MCF 10A (cell line): ENCODE measurements around the gene SIN3B. TPM values are rescaled to one million over a fixed set of nuclear protein-coding genes. Genes with fewer than 3 reads are reported as not detected.

Experiments
- BruUV-seq: library from RNA; stranded (reverse); fragments of 400-500 nt; replicated peaks from 2 replicates; lab custom pipeline; 2021; lab: Mats Ljungman, UMichigan
- CTCF ChIA-PET: fragments of 300-600 bp; sonication (Branson Sonifier 250); formaldehyde crosslinking; extraction: SDS; loops from one replicate; lab custom pipeline; 2021; ENCODE audit warnings: antibody characterized with exemption, inconsistent platforms; lab: Yijun Ruan, JAX
- POLR2A ChIA-PET: fragments of 300-600, 350-650 bp; sonication (Branson Sonifier 250); formaldehyde crosslinking; extraction: SDS; loops from one replicate; lab custom pipeline; 2020; ENCODE audit warnings: antibody characterized with exemption, inconsistent platforms; lab: Yijun Ruan, JAX
- DNase-seq: peaks from one replicate; pipeline ENCODE4 v3.0.0-alpha.2; 2018; ENCODE audit not compliant: unreplicated experiment
- H3K27ac Mint-ChIP-seq: one replicate; pipeline ENCODE4 v1.8.0; 2022; ENCODE audit warnings: mild to moderate bottlenecking, low read depth, mixed read lengths; ENCODE audit not compliant: unreplicated experiment
- H3K27me3 Mint-ChIP-seq: one replicate; pipeline ENCODE4 v1.8.0; 2022; ENCODE audit warnings: mixed read lengths; ENCODE audit not compliant: insufficient read depth, unreplicated experiment
- H3K36me3 Mint-ChIP-seq: one replicate; pipeline ENCODE4 v1.8.0; 2022; ENCODE audit warnings: mild to moderate bottlenecking, moderate library complexity, mixed read lengths; ENCODE audit not compliant: insufficient read depth, unreplicated experiment
- H3K4me1 Mint-ChIP-seq: one replicate; pipeline ENCODE4 v1.8.0; 2022; ENCODE audit warnings: mixed read lengths; ENCODE audit not compliant: insufficient read depth, unreplicated experiment
- H3K4me3 Mint-ChIP-seq: one replicate; pipeline ENCODE4 v1.8.0; 2022; ENCODE audit warnings: mild to moderate bottlenecking, moderate library complexity, mixed read lengths; ENCODE audit not compliant: unreplicated experiment
- H3K9me3 Mint-ChIP-seq: one replicate; pipeline ENCODE4 v1.8.0; 2022; ENCODE audit warnings: mixed read lengths; ENCODE audit not compliant: unreplicated experiment
- CTCF ChIP-seq: fragments of 200-600 bp; IDR thresholded peaks from one replicate; pipeline ENCODE4 v1.8.0; 2022; ENCODE audit warnings: antibody characterized with exemption, mild to moderate bottlenecking; ENCODE audit not compliant: unreplicated experiment
- intact Hi-C: fragments of 100-400 bp; cut with micrococcal nuclease; formaldehyde crosslinking; loops from 2 replicates; pipeline ENCODE4 v1.14.1; 2022
- total RNA-seq: library from RNA; stranded (reverse); gene quantifications from 2 replicates; pipeline ENCODE4 v1.2.3, GENCODE V29; 2022

Gene SIN3B
- total RNA-seq, 1 experiment from 2014 or later: 56.0 TPM

GRCh38 chr19:16830679-16831078 lies 1.5 kb downstream of the SIN3B start:
- no peak for TF ChIP-seq CTCF
- peak; percentile 18 for DNase-seq
- no TSS peak for BruUV-seq
- H3K9me3 Mint-ChIP-seq: no peaks in the 10 kb centered on the region
- no peak overlapping the region for H3K27ac Mint-ChIP-seq
- peaks cover 41% of the 10 kb centered on the region for H3K36me3 Mint-ChIP-seq
- CTCF ChIA-PET: interaction anchor here (0.6 to 0.7 kb wide), 2 partner anchors 11 to 333 kb away, joined by 3 read pairs; no protein-coding TSS in a partner anchor
- H3K4me3 Mint-ChIP-seq: peak overlapping the region; percentile 75
- POLR2A ChIA-PET: interaction anchor here (0.6 to 1.6 kb wide), 5 partner anchors 24 to 458 kb away, joined by 3 to 4 read pairs (median 4); partner anchors contain the start of gene NWD1
- peaks cover 5% of the 10 kb centered on the region for H3K4me1 Mint-ChIP-seq
- H3K27me3 Mint-ChIP-seq: no peaks in the 10 kb centered on the region
- intact Hi-C loops: loop anchor here (1.0 kb wide), 1 partner anchor 51 kb away; no protein-coding TSS in a partner anchor

- H3K9me3 Mint-ChIP-seq: no peaks in the 10 kb centered on the region
- H3K27ac Mint-ChIP-seq: no peak overlapping the region
- TF ChIP-seq CTCF: no peak
- no peak overlapping the region for H3K4me3 Mint-ChIP-seq
- CTCF ChIA-PET: interaction anchor here (1.6 kb wide), 1 partner anchor 117 kb away, joined by 3 read pairs; no protein-coding TSS in a partner anchor
- H3K27me3 Mint-ChIP-seq: no peaks in the 10 kb centered on the region
- H3K4me1 Mint-ChIP-seq: no peaks in the 10 kb centered on the region
- POLR2A ChIA-PET: no interaction called here
- intact Hi-C loops: no loop called here
- no peak for DNase-seq
- peaks cover 46% of the 10 kb centered on the region for H3K36me3 Mint-ChIP-seq
- no TSS peak for BruUV-seq
Observed at GRCh38 chr19:16831531-16831930, 2.3 kb downstream of the SIN3B start.

GRCh38 chr19:16834747-16835146 lies 5.5 kb downstream of the SIN3B start:
- POLR2A ChIA-PET: no interaction called here
- intact Hi-C loops: no loop called here
- CTCF ChIA-PET: interaction anchor here (0.6 to 0.9 kb wide), 3 partner anchors 124 to 145 kb away, joined by 3 to 4 read pairs (median 4); no protein-coding TSS in a partner anchor
- Mint-ChIP-seq H3K4me1 (peaks cover 8% of the 10 kb centered on the region), H3K36me3 (peaks cover 59% of the 10 kb centered on the region), H3K27me3 (no peaks in the 10 kb centered on the region), H3K27ac (no peak overlapping the region), H3K9me3 (no peaks in the 10 kb centered on the region), H3K4me3 (no peak overlapping the region)
- no peak for DNase-seq
- BruUV-seq: no TSS peak
- TF ChIP-seq CTCF: no peak

GRCh38 chr19:16836115-16837034 lies 7.2 kb downstream of the SIN3B start:
- peak overlapping the region; percentile 59 for H3K27ac Mint-ChIP-seq
- H3K9me3 Mint-ChIP-seq: no peaks in the 10 kb centered on the region
- H3K4me1 Mint-ChIP-seq: peaks cover 8% of the 10 kb centered on the region
- no peaks in the 10 kb centered on the region for H3K27me3 Mint-ChIP-seq
- DNase-seq: peak; percentile 16
- no peak for TF ChIP-seq CTCF
- CTCF ChIA-PET: interaction anchor here (0.5 to 1.7 kb wide), 3 partner anchors 8 to 267 kb away, joined by 3 to 4 read pairs (median 3); no protein-coding TSS in a partner anchor
- H3K4me3 Mint-ChIP-seq: no peak overlapping the region
- no TSS peak for BruUV-seq
- H3K36me3 Mint-ChIP-seq: peaks cover 61% of the 10 kb centered on the region
- intact Hi-C loops: no loop called here
- POLR2A ChIA-PET: no interaction called here
